ENCODE results near the gene LRRC61.
"Not testable (repeated sequence)": the region's sequence is repeated elsewhere in the genome, so short reads cannot be mapped to it uniquely, and the experiment has no call there.

Gene LRRC61

DNA sequence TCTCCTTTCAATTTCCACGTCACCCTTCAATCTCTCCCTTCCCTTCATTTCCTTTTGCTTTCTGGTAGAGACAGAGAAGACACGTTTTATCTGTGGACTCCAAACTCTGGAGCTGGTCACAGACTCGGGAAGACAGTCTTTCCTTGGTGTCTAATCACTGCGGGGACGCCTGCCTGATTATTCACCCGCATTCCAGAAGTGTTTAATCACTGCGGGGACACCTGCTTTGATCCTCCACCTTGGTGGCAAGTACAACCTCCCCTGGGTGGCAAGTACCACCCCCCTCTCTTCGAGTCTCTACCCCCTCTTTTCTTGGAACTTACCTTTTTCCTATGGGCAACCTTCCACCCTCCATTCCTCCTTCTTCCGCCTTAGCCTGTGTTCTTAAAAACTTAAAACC lies 15.3 kb upstream of the LRRC61 start:
- no peaks in the 10 kb centered on the region for H3K36me3 ChIP-seq (ENCODE audit: control insufficient read depth in 5 of 5, insufficient read depth in 5 of 5, low read length in 5 of 5)
- H3K9ac ChIP-seq (ENCODE audit: low read length in 5 of 5), result no peak overlapping the region
- H3K4me1 ChIP-seq (ENCODE audit: control insufficient read depth in 5 of 5, insufficient read depth in 5 of 5, low read length in 5 of 5), result no peaks in the 10 kb centered on the region
- H3K9me3 ChIP-seq (ENCODE audit: control insufficient read depth in 5 of 5, low read length in 5 of 5), result no peaks in the 10 kb centered on the region
- H3K4me3 ChIP-seq (ENCODE audit: low read depth in 1 of 5, low read length in 5 of 5), result no peak overlapping the region
- H3K27ac ChIP-seq (ENCODE audit: low read depth, low read length), result no peak overlapping the region
- no peaks in the 10 kb centered on the region for H3K27me3 ChIP-seq (ENCODE audit: control insufficient read depth in 5 of 5, insufficient read depth in 4 of 5, low read length in 5 of 5)

DNA sequence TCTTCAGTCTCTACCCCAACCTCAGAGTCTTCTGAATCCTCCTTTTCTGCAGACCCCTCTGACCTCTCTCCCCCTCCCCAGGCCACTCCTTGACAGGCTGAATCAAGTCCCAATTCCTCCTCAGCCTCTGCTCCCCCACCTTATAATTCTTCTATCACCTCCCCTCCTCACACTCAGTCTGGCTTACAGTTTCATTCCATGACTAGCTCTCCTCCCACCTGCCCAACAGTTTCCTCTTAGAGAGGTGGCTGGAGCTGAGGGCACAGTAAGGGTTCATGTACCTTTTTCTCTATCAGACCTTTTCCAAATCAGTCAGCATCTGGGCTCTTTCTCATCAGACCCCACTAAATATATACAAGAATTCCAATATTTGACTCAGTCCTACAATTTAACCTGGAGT lies 14.6 kb upstream of the LRRC61 start:
- no peaks in the 10 kb centered on the region for H3K9me3 ChIP-seq (ENCODE audit: control insufficient read depth in 5 of 5, low read length in 5 of 5)
- H3K27ac ChIP-seq (ENCODE audit: low read depth, low read length), result no peak overlapping the region
- H3K4me1 ChIP-seq (ENCODE audit: control insufficient read depth in 5 of 5, insufficient read depth in 5 of 5, low read length in 5 of 5), result no peaks in the 10 kb centered on the region
- no peak overlapping the region for H3K4me3 ChIP-seq (ENCODE audit: low read depth in 1 of 5, low read length in 5 of 5)
- H3K36me3 ChIP-seq (ENCODE audit: control insufficient read depth in 5 of 5, insufficient read depth in 5 of 5, low read length in 5 of 5), result no peaks in the 10 kb centered on the region
- H3K27me3 ChIP-seq (ENCODE audit: control insufficient read depth in 5 of 5, insufficient read depth in 4 of 5, low read length in 5 of 5), result no peaks in the 10 kb centered on the region
- H3K9ac ChIP-seq (ENCODE audit: low read length in 5 of 5), result no peak overlapping the region

DNA sequence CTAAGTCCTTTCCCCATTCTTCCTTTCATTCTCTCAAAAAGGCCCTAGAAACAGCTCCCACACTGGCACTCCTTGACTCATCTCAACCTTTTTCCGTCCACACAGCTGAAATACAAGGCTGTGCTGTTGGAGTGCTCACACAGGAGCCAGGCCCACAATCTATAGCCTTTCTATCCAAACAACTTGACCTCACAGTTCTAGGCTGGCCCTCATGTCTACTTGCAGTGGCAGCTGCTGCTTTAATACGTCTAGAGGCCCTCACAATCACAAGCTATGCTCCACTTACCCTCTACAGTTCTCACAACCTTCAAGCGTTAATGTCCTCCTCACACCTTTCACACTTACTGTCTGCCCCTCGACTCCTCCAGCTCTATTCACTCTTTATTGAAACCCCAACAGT lies 12.0 kb upstream of the LRRC61 start:
- no peak overlapping the region for H3K4me3 ChIP-seq (ENCODE audit: low read depth in 1 of 5, low read length in 5 of 5)
- H3K9ac ChIP-seq (ENCODE audit: low read length in 5 of 5), result no peak overlapping the region
- H3K27me3 ChIP-seq (ENCODE audit: control insufficient read depth in 5 of 5, insufficient read depth in 4 of 5, low read length in 5 of 5), result no peaks in the 10 kb centered on the region
- H3K9me3 ChIP-seq (ENCODE audit: control insufficient read depth in 5 of 5, low read length in 5 of 5), result no peaks in the 10 kb centered on the region
- no peak overlapping the region for H3K27ac ChIP-seq (ENCODE audit: low read depth, low read length)
- H3K4me1 ChIP-seq (ENCODE audit: control insufficient read depth in 5 of 5, insufficient read depth in 5 of 5, low read length in 5 of 5), result no peaks in the 10 kb centered on the region
- H3K36me3 ChIP-seq (ENCODE audit: control insufficient read depth in 5 of 5, insufficient read depth in 5 of 5, low read length in 5 of 5), result no peaks in the 10 kb centered on the region

DNA sequence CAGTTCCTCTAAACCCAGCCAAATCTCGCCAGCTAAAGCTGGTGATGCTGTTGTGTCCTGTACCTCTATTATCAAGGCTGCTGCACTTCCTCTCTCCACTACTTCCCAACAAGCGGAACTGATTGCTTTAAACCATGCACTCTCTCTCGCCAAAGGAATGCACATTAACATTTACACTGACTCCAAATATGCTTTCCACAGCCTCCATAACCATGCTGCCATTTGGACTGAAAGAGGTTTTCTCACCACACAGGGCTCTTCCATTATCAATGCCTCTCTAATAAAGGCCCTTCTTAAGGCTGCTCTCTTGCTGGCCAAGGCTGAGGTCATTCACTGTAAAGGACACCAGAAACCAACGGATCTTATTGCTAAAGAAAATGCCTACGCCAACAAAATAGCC lies 11.4 kb upstream of the LRRC61 start:
- Histone ChIP-seq H3K4me1 (ENCODE audit: control insufficient read depth in 5 of 5, insufficient read depth in 5 of 5, low read length in 5 of 5) (no peaks in the 10 kb centered on the region), H3K27me3 (ENCODE audit: control insufficient read depth in 5 of 5, insufficient read depth in 4 of 5, low read length in 5 of 5) (no peaks in the 10 kb centered on the region), H3K27ac (ENCODE audit: low read depth, low read length) (no peak overlapping the region), H3K36me3 (ENCODE audit: control insufficient read depth in 5 of 5, insufficient read depth in 5 of 5, low read length in 5 of 5) (no peaks in the 10 kb centered on the region), H3K4me3 (ENCODE audit: low read depth in 1 of 5, low read length in 5 of 5) (no peak overlapping the region), H3K9me3 (ENCODE audit: control insufficient read depth in 5 of 5, low read length in 5 of 5) (no peaks in the 10 kb centered on the region), H3K9ac (ENCODE audit: low read length in 5 of 5) (no peak overlapping the region)

DNA sequence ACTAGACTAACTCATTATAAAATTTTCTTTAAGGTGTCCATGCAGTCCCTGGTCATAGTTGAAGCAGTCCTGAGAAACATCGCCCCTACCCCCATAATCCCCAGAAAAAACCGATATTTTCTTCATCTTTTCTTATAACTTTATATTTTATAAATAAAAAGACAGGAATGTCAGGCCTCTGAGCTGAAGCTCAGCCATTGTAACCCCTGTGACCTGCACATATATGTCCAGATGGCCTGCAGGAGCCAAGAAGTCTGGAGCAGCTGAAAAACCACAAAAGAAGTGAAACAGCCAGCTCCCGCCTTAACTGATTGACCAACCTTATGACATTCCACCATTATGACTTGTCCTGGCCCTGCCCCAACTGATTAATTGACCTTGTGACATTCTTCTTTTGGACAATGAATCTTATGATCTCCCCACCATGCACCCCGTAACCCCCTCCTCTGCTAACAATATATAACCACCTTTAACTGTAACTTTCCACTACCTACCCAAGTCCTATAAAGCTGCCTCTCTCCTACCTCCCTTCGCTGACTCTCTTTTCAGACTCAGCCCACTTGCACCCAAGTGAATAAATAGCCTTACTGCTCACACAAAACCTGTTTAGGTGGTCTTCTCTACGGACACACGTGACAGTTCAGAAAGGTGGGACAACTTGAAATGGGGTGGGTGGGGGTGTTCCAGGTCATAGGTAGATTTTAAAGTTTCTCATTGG lies 10.3 kb upstream of the LRRC61 start:
- not testable (repeated sequence) for H3K27ac ChIP-seq (ENCODE audit: low read depth, low read length); H3K9me3 ChIP-seq (ENCODE audit: control insufficient read depth in 5 of 5, low read length in 5 of 5); H3K4me3 ChIP-seq (ENCODE audit: low read depth in 1 of 5, low read length in 5 of 5); H3K36me3 ChIP-seq (ENCODE audit: control insufficient read depth in 5 of 5, insufficient read depth in 5 of 5, low read length in 5 of 5); H3K9ac ChIP-seq (ENCODE audit: low read length in 5 of 5); H3K27me3 ChIP-seq (ENCODE audit: control insufficient read depth in 5 of 5, insufficient read depth in 4 of 5, low read length in 5 of 5); H3K4me1 ChIP-seq (ENCODE audit: control insufficient read depth in 5 of 5, insufficient read depth in 5 of 5, low read length in 5 of 5)

DNA sequence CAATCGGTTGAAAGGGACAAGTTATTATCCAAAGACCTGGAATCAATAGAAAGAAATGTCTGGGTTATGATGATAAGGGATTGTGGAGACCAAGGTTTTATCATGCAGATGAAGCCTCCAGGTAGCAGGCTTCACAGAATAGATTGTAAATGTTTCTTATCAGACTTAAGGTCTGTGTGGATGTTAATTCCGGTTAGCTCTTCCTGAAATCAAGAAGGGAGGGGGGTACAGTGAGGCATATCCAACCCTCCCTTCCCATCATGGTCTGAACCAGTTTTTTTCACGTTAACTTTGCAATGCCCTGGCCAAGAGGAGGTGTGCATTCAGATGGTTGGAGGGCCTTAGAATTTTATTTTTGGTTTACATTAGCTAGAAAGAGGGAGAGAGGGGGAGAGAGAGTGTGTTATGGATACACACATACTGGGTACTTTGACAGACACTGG lies 9.8 kb upstream of the LRRC61 start:
- Histone ChIP-seq H3K9ac (ENCODE audit: low read length in 5 of 5) (no peak overlapping the region), H3K4me3 (ENCODE audit: low read depth in 1 of 5, low read length in 5 of 5) (no peak overlapping the region), H3K27me3 (ENCODE audit: control insufficient read depth in 5 of 5, insufficient read depth in 4 of 5, low read length in 5 of 5) (no peaks in the 10 kb centered on the region), H3K9me3 (ENCODE audit: control insufficient read depth in 5 of 5, low read length in 5 of 5) (no peaks in the 10 kb centered on the region), H3K4me1 (ENCODE audit: control insufficient read depth in 5 of 5, insufficient read depth in 5 of 5, low read length in 5 of 5) (no peaks in the 10 kb centered on the region), H3K36me3 (ENCODE audit: control insufficient read depth in 5 of 5, insufficient read depth in 5 of 5, low read length in 5 of 5) (no peaks in the 10 kb centered on the region), H3K27ac (ENCODE audit: low read depth, low read length) (no peak overlapping the region)

- no peaks in the 10 kb centered on the region for H3K36me3 ChIP-seq (ENCODE audit: control insufficient read depth in 5 of 5, insufficient read depth in 5 of 5, low read length in 5 of 5)
- H3K27ac ChIP-seq (ENCODE audit: low read depth, low read length), result no peak overlapping the region
- H3K9me3 ChIP-seq (ENCODE audit: control insufficient read depth in 5 of 5, low read length in 5 of 5), result no peaks in the 10 kb centered on the region
- H3K9ac ChIP-seq (ENCODE audit: low read length in 5 of 5), result no peak overlapping the region
- H3K4me1 ChIP-seq (ENCODE audit: control insufficient read depth in 5 of 5, insufficient read depth in 5 of 5, low read length in 5 of 5), result no peaks in the 10 kb centered on the region
- H3K27me3 ChIP-seq (ENCODE audit: control insufficient read depth in 5 of 5, insufficient read depth in 4 of 5, low read length in 5 of 5), result no peaks in the 10 kb centered on the region
- H3K4me3 ChIP-seq (ENCODE audit: low read depth in 1 of 5, low read length in 5 of 5), result no peak overlapping the region
These were observed 9.3 kb upstream of the LRRC61 start for GRCh38 chr7:150313870-150314269.

GRCh38 chr7:150314639-150315239 lies 8.4 kb upstream of the LRRC61 start:
- Histone ChIP-seq H3K27ac (ENCODE audit: low read depth, low read length) (no peak overlapping the region), H3K36me3 (ENCODE audit: control insufficient read depth in 5 of 5, insufficient read depth in 5 of 5, low read length in 5 of 5) (no peaks in the 10 kb centered on the region), H3K9ac (ENCODE audit: low read length in 5 of 5) (no peak overlapping the region), H3K9me3 (ENCODE audit: control insufficient read depth in 5 of 5, low read length in 5 of 5) (no peaks in the 10 kb centered on the region), H3K27me3 (ENCODE audit: control insufficient read depth in 5 of 5, insufficient read depth in 4 of 5, low read length in 5 of 5) (no peaks in the 10 kb centered on the region), H3K4me1 (ENCODE audit: control insufficient read depth in 5 of 5, insufficient read depth in 5 of 5, low read length in 5 of 5) (no peaks in the 10 kb centered on the region), H3K4me3 (ENCODE audit: low read depth in 1 of 5, low read length in 5 of 5) (no peak overlapping the region)

GRCh38 chr7:150316987-150317386 lies 6.2 kb upstream of the LRRC61 start:
- H3K9ac ChIP-seq (ENCODE audit: low read length in 5 of 5); H3K36me3 ChIP-seq (ENCODE audit: control insufficient read depth in 5 of 5, insufficient read depth in 5 of 5, low read length in 5 of 5); H3K27me3 ChIP-seq (ENCODE audit: control insufficient read depth in 5 of 5, insufficient read depth in 4 of 5, low read length in 5 of 5); H3K4me1 ChIP-seq (ENCODE audit: control insufficient read depth in 5 of 5, insufficient read depth in 5 of 5, low read length in 5 of 5); H3K27ac ChIP-seq (ENCODE audit: low read depth, low read length); H3K4me3 ChIP-seq (ENCODE audit: low read depth in 1 of 5, low read length in 5 of 5); H3K9me3 ChIP-seq (ENCODE audit: control insufficient read depth in 5 of 5, low read length in 5 of 5): not testable (repeated sequence)

GRCh38 chr7:150317748-150318444 lies 5.3 kb upstream of the LRRC61 start:
- Histone ChIP-seq H3K27ac (ENCODE audit: low read depth, low read length) (no peak overlapping the region), H3K4me3 (ENCODE audit: low read depth in 1 of 5, low read length in 5 of 5) (no peak overlapping the region), H3K9me3 (ENCODE audit: control insufficient read depth in 5 of 5, low read length in 5 of 5) (no peaks in the 10 kb centered on the region), H3K27me3 (ENCODE audit: control insufficient read depth in 5 of 5, insufficient read depth in 4 of 5, low read length in 5 of 5) (peaks cover 0 to 3% (median 0%) of the 10 kb centered on the region in 5 donors), H3K36me3 (ENCODE audit: control insufficient read depth in 5 of 5, insufficient read depth in 5 of 5, low read length in 5 of 5) (no peaks in the 10 kb centered on the region), H3K9ac (ENCODE audit: low read length in 5 of 5) (no peak overlapping the region), H3K4me1 (ENCODE audit: control insufficient read depth in 5 of 5, insufficient read depth in 5 of 5, low read length in 5 of 5) (peaks cover 0 to 7% (median 6%) of the 10 kb centered on the region in 5 donors)

Data from subcutaneous abdominal adipose tissue (tissue), 5 donors.